Ectodermal cell (in vitro differentiated cells): ENCODE results near the gene MDFIC2.
"Not testable (repeated sequence)": the region's sequence is repeated elsewhere in the genome, so short reads cannot be mapped to it uniquely, and the experiment has no call there.

Experiments used
- H3K27ac ChIP-seq: 2 replicates; pipeline ENCODE4 v1.7.0; 2013; ENCODE audit warnings: mild to moderate bottlenecking, low read depth, low read length; ENCODE audit not compliant: insufficient read depth, poor library complexity, severe bottlenecking
- H3K27me3 ChIP-seq: 2 replicates; pipeline ENCODE4 v1.7.0; 2013; ENCODE audit warnings: mild to moderate bottlenecking, low read length; ENCODE audit not compliant: insufficient read depth, control insufficient read depth, poor library complexity, severe bottlenecking
- H3K36me3 ChIP-seq: one replicate; pipeline ENCODE4 v1.7.0; 2013; ENCODE audit warnings: low read length; ENCODE audit not compliant: control insufficient read depth, insufficient read depth
- H3K4me1 ChIP-seq: one replicate; pipeline ENCODE4 v1.7.0; 2013; ENCODE audit warnings: low read length; ENCODE audit not compliant: control insufficient read depth, insufficient read depth
- H3K4me3 ChIP-seq: 2 replicates; pipeline ENCODE4 v1.7.0; 2013; ENCODE audit warnings: low read depth, low read length, control low read depth; ENCODE audit not compliant: insufficient read depth
- H3K9me3 ChIP-seq: 2 replicates; pipeline ENCODE4 v1.7.0; 2013; ENCODE audit warnings: mild to moderate bottlenecking, low read length, moderate library complexity; ENCODE audit not compliant: control insufficient read depth
- WGBS, 2 experiments: methylation state at CpG; one replicate each; pipeline ENCODE4 v1.1.7; 2013; ENCODE audit warnings: missing lambda C conversion rate in 2 of 2; 5-methylcytosine and 5-hydroxymethylcytosine counted together

The MDFIC2 gene

GRCh38 chr3:70309591-70309990, 2.8 kb downstream of the MDFIC2 start:
- Histone ChIP-seq H3K4me3 (no peak overlapping the region), H3K4me1 (no peaks in the 10 kb centered on the region), H3K9me3 (no peaks in the 10 kb centered on the region), H3K27ac (no peak overlapping the region), H3K36me3 (no peaks in the 10 kb centered on the region), H3K27me3 (no peaks in the 10 kb centered on the region)
- WGBS, 2 experiments = 67 to 89% methylated on average over 2 to 3 of the region's 3 CpGs

DNA sequence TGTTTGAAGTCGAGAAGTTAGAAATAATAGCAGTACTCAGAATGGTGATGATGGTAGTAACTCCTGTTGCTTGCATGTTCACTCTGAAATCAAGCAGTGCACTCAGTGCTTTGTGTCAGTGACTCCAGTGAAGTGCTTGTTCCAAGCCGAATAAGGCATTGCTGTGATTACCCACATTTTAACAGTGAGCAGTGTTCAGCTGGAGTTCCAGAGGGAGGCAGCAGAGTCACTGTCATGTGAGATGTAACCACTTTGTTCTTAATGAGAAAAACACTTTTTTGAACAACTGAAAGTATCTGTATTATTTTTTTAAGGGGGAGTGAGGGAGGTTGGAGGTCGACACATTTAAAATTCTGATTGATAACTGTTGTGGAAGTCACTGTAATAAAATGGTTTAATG, 3.7 kb downstream of the MDFIC2 start:
- no peak overlapping the region for H3K27ac ChIP-seq
- 65 to 70% methylated on average over 3 of the region's 3 CpGs for WGBS, 2 experiments
- no peaks in the 10 kb centered on the region for H3K4me1 ChIP-seq

GRCh38 chr3:70306736-70307135, 5.7 kb downstream of the MDFIC2 start:
- H3K36me3 ChIP-seq = no peaks in the 10 kb centered on the region
- no peak overlapping the region for H3K4me3 ChIP-seq
- H3K27me3 ChIP-seq = no peaks in the 10 kb centered on the region
- no peak overlapping the region for H3K27ac ChIP-seq
- H3K9me3 ChIP-seq = no peaks in the 10 kb centered on the region
- H3K4me1 ChIP-seq = no peaks in the 10 kb centered on the region

More for the DNA sequence above, 3.7 kb downstream of the MDFIC2 start:
- Histone ChIP-seq H3K9me3 (no peaks in the 10 kb centered on the region), H3K27me3 (no peaks in the 10 kb centered on the region), H3K36me3 (no peaks in the 10 kb centered on the region), H3K4me3 (no peak overlapping the region)

DNA sequence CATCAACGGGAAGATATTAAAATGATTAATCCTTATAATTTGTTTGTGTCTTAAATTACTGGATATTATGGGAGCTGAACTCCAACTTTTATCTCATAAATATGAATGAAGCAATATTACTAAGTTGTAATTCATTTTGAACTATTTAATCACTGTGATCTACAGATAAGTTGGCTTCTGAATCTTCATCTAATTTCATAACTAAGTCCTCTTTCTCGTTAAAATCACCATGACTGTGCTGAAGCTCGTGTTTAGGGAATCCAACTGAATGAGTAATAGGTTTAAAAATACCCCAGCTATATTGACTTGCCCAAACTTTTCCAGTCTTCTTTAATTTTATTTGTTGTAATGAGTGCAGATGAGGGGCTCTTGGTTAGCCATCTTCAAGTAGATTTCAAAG, 14.1 kb downstream of the MDFIC2 start:
- Histone ChIP-seq H3K27me3 (no peaks in the 10 kb centered on the region), H3K27ac (no peak overlapping the region), H3K36me3 (no peaks in the 10 kb centered on the region), H3K4me3 (no peak overlapping the region), H3K9me3 (no peaks in the 10 kb centered on the region), H3K4me1 (no peaks in the 10 kb centered on the region)
- WGBS, 2 experiments = 80 to 96% methylated on average over 2 of the region's 3 CpGs

DNA sequence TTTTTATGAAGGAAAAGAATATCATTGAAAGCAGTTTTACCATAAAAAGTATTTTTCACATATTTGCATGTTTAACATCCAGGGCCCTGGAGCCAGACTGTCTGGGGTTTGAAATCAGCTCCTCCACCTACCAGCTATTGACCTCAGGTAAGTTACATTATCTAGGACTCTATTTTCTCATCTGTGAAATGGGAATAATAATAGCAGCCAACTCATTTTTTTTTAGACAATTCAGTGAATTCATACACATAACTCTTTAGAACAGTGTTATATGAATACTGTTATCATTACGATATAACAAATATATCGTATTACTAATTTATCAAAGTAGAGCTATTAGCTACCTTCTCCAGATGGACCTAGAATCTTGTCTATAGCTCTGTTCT, 21.3 kb downstream of the MDFIC2 start:
- Histone ChIP-seq H3K9me3 (no peaks in the 10 kb centered on the region), H3K36me3 (no peaks in the 10 kb centered on the region), H3K4me3 (no peak overlapping the region), H3K27me3 (no peaks in the 10 kb centered on the region), H3K27ac (no peak overlapping the region), H3K4me1 (no peaks in the 10 kb centered on the region)
- 94% methylated on average over 2 of the region's 2 CpGs; no CpG with 5 or more reads in 1 of the 2 experiments for WGBS, 2 experiments

DNA sequence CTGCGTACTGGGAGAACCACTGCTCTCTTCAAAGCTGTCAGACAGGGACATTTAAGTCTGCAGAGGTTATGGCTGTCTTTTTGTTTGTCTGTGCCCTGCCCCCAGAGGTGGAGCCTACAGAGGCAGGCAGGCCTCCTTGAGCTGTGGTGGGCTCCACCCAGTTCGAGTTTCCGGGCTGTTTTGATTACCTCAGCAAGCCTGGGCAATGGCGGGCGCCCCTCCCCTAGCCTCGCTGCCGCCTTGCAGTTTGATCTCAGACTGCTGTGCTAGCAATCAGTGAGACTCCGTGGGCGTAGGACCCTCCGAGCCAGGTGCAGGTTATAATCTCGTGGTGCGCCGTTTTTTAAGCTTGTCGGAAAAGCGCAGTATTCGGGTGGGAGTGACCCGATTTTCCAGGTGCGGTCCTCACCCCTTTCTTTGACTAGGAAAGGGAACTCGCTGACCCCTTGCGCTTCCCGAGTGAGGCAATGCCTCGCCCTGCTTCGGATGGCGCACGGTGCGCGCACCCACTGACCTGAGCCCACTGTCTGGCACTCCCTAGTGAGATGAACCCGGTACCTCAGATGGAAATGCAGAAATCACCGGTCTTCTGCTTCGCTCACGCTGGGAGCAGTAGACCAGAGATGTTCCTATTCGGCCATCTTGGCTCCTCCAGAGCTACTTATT, 21.9 kb downstream of the MDFIC2 start:
- not testable (repeated sequence) for H3K4me1 ChIP-seq, H3K4me3 ChIP-seq, H3K27ac ChIP-seq, H3K36me3 ChIP-seq, H3K9me3 ChIP-seq, H3K27me3 ChIP-seq
- 91% methylated on average over 30 to 32 of the region's 32 CpGs for WGBS, 2 experiments

DNA sequence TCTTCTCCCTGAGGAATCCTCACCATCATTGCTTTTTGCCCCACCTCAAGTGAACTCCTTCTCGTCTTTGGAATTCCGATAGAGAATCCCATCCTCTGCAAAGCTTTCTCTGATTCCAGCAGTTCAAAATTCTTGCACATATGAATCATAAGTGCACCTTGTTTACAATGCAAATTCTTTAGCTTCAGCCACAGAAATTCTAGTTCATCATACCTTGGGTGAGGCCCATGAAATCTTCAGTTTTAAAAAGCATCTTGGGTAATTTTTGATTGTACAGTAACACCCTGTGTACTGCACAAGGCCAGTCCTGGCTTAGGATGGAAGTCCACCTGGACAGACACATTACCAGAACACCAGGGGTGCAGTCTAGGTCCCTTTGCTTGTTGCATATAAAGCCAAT, 30.8 kb downstream of the MDFIC2 start:
- Histone ChIP-seq H3K4me3 (no peak overlapping the region), H3K27me3 (no peaks in the 10 kb centered on the region), H3K4me1 (no peaks in the 10 kb centered on the region), H3K27ac (no peak overlapping the region), H3K36me3 (no peaks in the 10 kb centered on the region), H3K9me3 (no peaks in the 10 kb centered on the region)
- WGBS, 2 experiments = 94 to 95% methylated on average over 2 of the region's 2 CpGs

- Histone ChIP-seq H3K9me3 (no peaks in the 10 kb centered on the region), H3K27me3 (no peaks in the 10 kb centered on the region), H3K4me1 (no peaks in the 10 kb centered on the region), H3K36me3 (no peaks in the 10 kb centered on the region), H3K4me3 (no peak overlapping the region), H3K27ac (no peak overlapping the region)
- 89 to 96% methylated on average over 5 to 6 of the region's 6 CpGs for WGBS, 2 experiments
Measured at GRCh38 chr3:70277304-70277703, 35.1 kb downstream of the MDFIC2 start.

GRCh38 chr3:70276901-70277300, 35.5 kb downstream of the MDFIC2 start:
- Histone ChIP-seq H3K9me3 (no peaks in the 10 kb centered on the region), H3K27me3 (no peaks in the 10 kb centered on the region), H3K36me3 (no peaks in the 10 kb centered on the region), H3K4me3 (no peak overlapping the region), H3K4me1 (no peaks in the 10 kb centered on the region), H3K27ac (no peak overlapping the region)
- WGBS, 2 experiments = 59 to 73% methylated on average over 3 to 4 of the region's 4 CpGs

- Histone ChIP-seq H3K4me3 (no peak overlapping the region), H3K4me1 (no peaks in the 10 kb centered on the region), H3K36me3 (no peaks in the 10 kb centered on the region), H3K9me3 (no peaks in the 10 kb centered on the region), H3K27me3 (no peaks in the 10 kb centered on the region), H3K27ac (no peak overlapping the region)
Measured at GRCh38 chr3:70273492-70273891, 38.9 kb downstream of the MDFIC2 start.

DNA sequence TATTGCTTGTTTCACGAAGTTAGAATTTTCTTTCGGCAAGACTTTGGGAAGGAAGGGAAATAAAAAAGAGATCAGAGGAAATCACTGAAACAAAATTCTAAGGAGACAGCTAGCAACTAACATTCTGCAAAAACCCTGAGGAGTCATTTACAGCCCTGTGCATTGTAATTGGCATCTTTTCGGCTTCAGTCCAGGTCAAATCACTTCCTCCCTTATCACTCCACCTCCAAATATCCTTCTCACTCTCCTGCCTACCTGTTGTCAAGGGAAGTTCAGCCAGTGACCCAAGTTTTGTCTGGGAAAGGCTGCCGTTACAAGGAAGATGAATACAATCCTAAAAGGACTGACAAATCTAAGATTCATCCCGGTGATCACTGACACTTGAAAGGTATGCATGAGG, 39.6 kb downstream of the MDFIC2 start:
- Histone ChIP-seq H3K27me3 (no peaks in the 10 kb centered on the region), H3K9me3 (no peaks in the 10 kb centered on the region), H3K36me3 (no peaks in the 10 kb centered on the region), H3K4me3 (no peak overlapping the region), H3K27ac (no peak overlapping the region), H3K4me1 (no peaks in the 10 kb centered on the region)
- 95% methylated on average over 5 of the region's 5 CpGs for WGBS, 2 experiments
